Stimulated activated CD8-positive, alpha-beta memory T cell treated with anti-CD3 and anti-CD28 coated beads, Interleukin-7, amount 100 ng/mL, for 1 hour (primary cell): ENCODE data around the gene LRRC49.
"Not testable (repeated sequence)": the region's sequence is repeated elsewhere in the genome, so short reads cannot be mapped to it uniquely, and the experiment has no call there.

Source experiments
- DNase-seq, 2 donors: peaks; one replicate each; pipeline ENCODE4 v3.0.0-alpha.2; 2020; ENCODE audit warnings: low read depth in 2 of 2

Gene LRRC49

GRCh38 chr15:70866982-70867641, 25.5 kb upstream of the LRRC49 start:
- DNase-seq = no peak

DNA sequence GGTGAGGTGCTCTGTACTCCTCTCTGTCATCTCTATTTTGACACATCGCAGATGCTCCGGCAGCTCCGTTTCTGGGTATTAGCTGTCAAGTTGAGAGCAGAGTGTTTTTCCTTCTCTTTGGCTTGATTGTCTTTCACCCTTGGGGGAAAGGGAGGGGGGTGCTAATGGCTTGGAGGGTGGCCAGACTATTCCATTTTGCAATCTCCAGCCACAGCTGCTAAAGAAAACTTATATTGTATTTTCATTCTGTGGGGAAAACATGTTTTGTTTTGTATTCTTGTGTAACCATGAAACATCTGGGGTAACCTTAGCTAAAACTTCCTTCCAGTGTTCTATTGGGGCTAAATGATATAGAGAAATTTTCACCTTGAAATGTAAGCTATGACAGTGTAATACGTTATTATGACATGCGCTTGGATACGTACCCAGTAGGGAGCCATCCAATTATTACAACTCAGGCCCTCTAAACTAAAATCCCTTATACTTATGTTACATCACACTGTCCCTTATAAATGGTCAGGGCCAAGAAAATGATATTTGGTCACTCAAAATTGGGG, 24.6 kb upstream of the LRRC49 start:
- no peak for DNase-seq

- no peak for DNase-seq
These were observed 23.3 kb upstream of the LRRC49 start for GRCh38 chr15:70869346-70869745.

DNA sequence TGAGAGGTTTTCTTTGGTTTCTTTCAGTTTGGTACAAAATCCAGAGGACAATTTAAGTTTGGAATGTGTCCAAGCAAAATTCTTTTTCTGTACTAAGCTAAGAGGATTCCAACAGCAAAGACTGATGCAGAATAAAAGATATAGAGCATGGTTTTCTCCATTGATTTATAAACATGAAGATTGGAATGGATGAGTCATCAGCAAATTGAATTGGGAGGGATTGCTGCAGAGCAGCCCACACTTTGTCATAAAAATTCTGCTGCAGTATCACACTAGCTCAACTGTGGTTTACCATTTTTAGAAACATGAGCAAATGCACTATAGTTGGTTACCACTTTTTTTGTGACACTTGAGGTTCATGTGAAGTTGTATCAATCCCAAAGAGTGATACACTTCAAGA, 22.6 kb upstream of the LRRC49 start:
- no peak for DNase-seq

- not testable (repeated sequence) for DNase-seq
These were observed 21.1 kb upstream of the LRRC49 start for GRCh38 chr15:70871490-70871889.

GRCh38 chr15:70873232-70874054, 19.2 kb upstream of the LRRC49 start:
- DNase-seq = no peak

DNA sequence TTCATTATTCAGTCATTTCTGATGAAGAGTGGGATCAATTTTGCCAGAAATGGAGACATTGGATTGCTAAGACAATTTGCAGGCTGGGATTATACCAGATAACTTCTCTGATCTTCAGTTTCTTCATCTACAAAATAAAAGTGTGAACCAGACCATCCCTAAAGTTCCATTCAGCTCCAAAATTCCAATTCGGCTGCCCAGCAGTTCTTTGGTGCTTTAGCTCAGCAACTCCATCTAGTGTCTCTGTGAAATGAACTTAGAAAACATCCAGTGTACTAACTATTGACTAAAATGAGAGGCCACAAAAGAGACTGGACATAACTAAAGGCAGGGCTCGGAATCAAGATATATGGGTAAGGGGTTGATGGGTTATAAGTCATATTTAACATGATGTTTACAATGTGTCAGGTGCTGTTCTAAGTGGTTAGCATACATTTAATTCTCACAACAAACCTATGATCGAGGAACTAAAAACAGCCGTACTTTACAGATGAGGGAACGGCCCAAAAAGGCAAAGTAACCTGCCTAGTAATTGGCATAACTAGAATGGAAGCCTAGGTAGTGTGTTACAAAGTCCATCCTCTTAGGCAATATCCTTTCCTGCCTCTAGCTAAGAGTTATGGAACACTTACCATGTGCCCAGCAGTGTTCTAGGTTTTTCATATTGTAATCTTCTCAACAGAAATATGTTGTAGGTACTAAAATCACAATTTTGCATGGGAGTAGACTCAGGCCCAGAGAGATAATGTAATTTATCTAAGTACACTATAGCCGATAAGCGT, 17.4 kb upstream of the LRRC49 start:
- no peak for DNase-seq

DNA sequence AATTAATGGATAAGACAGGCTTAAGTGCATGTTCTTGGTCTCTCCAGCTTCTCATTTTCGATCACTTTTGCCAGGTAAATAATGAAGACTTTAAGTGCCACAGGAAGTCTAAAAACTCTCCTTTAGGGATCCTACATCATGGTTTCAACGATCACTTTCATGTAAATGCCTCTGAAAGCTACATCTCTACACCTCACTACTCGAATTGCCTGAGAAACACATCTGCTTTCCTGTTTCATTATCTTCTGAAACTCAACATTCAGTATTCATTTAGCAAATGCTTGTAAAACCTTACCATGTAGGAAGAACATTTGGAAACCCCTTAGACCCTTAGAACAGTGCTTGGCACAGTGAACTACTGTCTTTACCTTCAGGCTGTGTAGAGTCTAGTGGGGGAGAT, 16.6 kb upstream of the LRRC49 start:
- DNase-seq = no peak

GRCh38 chr15:70876683-70877082, 15.9 kb upstream of the LRRC49 start:
- no peak for DNase-seq

GRCh38 chr15:70879401-70879800, 13.2 kb upstream of the LRRC49 start:
- DNase-seq = no peak

DNA sequence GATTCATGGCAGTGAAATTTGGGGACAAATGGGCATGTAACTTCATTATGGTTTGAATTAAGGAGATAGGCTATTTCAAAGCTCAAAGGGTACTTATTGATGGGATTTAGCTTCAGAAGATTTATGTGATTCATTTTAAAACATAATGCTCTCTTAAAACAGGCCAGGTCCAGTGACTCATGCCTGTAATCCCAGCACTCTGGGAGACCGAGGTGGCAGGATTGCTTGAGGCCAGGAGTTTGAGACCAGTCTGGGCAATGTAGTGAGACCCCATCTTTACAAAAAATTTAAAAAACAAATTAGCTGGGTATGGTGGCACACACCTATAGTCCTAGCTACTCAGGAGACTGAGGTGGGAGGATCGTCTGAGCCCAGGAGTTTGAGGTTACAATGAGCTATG, 11.8 kb upstream of the LRRC49 start:
- no peak for DNase-seq

DNA sequence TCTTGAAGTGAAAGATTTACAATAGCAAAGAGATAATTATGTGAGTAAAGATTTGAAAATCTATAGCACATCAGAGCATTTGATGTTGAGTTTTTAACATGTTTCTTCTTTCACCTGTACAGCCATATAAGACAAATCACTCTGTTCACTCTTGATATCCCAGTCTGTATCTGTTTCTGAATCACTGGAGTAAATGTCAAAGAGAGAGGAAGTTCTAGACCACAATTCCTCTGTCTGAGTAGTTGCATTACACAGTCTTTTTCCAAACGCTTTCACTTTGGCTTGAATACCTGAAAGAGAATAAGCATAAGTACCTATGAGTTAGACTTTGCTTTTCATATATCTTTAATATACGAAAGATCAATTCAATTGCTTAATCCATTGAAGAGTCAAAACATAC, 10.3 kb upstream of the LRRC49 start:
- DNase-seq = no peak

- DNase-seq = no peak
These were observed 410 bp downstream of the LRRC49 start for GRCh38 chr15:70892912-70893560.

DNA sequence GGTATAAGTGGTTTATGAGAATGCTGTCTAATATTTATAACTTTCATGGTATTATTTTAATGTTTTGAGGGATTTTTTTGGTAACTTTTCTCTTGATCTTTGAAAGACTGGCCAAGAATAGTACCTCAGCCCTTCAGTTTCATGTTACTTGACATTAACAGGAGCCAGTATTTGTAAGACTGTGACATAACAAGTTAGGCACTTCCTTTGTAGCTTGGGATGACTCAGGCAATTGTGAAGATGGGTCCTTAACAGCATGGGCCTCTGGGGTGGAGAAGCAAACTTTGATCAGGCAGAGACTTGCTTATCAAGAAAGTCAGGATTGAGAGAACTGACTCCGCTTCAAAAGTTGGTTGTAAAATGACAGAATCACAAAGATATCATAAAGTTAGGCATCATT, 9.5 kb downstream of the LRRC49 start:
- no peak for DNase-seq

DNA sequence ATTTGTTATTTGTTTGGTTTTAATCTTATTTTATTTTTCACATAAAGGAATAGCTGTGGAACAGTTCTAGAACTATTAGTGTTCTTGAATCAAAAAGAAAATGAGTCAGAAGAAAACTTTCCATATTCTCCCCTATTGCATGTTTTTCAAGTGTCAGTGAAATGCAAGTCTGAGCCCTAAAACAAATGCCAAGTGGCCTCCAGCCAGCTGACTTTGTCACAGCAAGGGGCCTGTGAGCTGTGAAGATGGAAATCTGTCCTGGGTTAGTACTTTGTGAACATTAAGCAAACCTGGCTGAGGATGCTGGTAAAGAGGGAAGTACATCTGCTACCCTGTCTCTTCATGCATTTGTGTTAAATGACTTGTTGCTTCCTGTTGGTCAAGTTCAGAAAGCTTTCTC, 14.2 kb downstream of the LRRC49 start:
- DNase-seq = no peak

GRCh38 chr15:70907784-70908471, 15.3 kb downstream of the LRRC49 start:
- no peak for DNase-seq

GRCh38 chr15:70910958-70911357, 18.3 kb downstream of the LRRC49 start:
- no peak for DNase-seq

DNA sequence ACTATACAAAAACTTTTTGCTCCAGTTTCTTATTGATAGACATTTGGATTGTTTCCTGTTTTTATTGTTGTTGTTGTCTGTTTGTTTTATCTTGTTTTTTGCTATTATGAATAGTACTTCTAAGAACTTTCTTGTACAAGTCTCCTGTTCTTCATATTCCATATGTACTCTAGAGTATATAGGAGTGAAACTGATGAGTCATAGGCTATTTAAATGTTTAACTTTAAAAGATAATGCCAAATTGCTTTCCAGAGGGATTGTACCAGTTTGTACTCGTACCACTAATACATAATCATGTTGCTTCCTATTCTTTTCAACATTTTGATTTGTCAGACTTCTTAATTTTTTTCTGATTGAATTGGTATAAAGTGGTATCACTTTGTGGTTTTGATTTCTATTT, 19.6 kb downstream of the LRRC49 start:
- no peak for DNase-seq

GRCh38 chr15:70916531-70916930, 23.9 kb downstream of the LRRC49 start:
- no peak for DNase-seq

DNA sequence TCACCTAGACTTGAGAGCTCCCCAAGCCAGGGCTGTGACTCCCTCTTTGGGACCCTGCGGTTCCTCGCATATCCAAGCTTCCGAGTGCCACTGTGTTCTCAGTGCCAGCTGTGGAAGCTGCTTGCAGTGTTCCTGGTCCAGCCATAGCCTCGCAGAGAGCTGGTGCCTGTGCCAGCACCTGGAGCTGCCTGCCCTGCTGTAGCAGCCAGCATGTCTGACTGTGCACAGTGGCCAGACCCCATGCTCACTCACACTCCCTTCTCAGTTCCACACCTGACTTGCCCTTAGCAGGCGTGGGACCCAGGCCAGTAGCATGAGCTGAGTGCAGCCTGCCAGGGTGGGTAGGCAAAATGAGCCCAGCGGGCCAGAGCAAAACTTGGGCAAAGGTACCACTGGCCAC, 25.3 kb downstream of the LRRC49 start:
- DNase-seq = no peak

DNA sequence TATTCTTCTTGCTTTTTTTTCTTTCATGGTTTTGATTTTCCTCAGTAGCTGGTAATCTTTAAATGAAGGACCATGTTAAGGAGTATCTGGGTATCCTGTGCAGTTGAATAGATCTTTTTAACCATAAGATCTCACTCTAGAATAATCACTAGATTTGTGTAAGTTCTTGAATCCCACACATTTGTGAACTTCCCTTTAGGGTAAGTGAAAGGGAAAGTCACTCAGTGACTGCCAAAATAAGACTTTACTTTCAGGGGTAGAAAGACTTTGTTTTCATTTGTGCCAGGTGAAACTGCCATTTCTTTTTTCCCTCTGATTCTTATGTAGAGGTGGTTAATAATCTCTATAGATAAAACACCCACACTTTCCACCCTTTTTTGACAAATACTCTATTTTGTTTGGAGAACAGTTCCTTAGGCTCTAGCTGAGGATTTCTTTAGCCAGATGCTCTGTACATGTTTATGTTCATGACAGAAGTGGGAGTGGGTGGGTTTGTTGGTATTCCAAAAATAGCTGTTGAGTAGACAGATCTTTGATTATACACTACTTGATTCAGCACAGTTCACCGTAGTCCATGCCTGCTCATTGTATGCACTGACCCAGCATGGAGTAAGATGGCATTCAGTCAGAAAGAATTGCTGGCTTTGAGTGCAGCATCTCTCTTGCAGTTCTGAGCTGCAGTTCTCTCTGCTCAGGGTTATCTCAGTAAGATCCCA, 28.5 kb downstream of the LRRC49 start:
- DNase-seq = no peak
